GM18951 (cell line): ENCODE results near the gene SERINC5.

Source experiments
- POLR2A ChIP-seq: IDR thresholded peaks from 4 replicates; pipeline ENCODE4 v1.6.1; 2011; ENCODE audit warnings: mild to moderate bottlenecking; ENCODE audit not compliant: insufficient read length, insufficient read depth; ENCODE audit errors: extremely low read depth
- in situ Hi-C: fragments of 300-500 bp; cut with MboI; formaldehyde crosslinking; loops from one replicate; pipeline ENCODE4 v1.12.0; 2022; ENCODE audit warnings: low sequenced_read_pairs, mixed read lengths, inconsistent platforms; ENCODE audit not compliant: unreplicated experiment

Gene SERINC5

DNA sequence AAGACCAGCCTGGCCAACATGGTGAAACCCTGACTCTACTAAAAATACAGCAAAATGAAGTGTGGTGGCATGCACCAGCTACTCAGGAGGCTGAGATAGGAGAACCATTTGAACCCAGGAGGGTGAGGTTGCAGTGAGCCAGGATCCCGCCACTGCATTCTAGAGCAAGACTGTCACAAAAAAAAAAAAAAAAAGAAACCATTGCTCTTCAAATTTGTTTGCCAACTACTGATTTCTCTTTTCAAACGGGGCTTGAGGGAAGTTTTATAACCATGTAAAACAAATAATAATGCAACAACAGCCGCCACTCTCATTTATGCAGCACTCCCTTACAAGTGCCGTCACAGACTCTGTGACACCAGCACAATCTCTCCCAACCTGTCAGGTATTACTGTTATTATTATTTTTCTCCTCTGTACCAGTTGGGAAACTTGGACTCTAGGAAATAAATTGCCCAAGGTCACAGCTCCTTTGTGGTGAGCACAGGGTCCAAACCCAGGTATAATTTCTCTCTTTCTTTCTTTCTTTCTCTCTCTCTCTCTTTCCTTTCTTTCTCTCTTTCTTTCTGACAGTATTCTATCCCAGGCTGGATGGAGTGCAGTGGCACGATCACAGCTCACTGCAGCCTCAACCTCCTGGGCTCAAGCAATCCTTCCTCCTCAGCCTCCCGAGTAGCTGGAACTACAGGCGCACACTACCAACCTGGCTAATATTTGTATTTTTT lies 25.4 kb downstream of the SERINC5 start:
- no peak for TF ChIP-seq POLR2A
- in situ Hi-C loops: no loop called here

- no peak for TF ChIP-seq POLR2A
- in situ Hi-C loops: no loop called here
These were observed 26.0 kb downstream of the SERINC5 start for GRCh38 chr5:80229902-80230255.

GRCh38 chr5:80227979-80228596 lies 27.8 kb downstream of the SERINC5 start:
- TF ChIP-seq POLR2A: no peak
- in situ Hi-C loops: no loop called here

- TF ChIP-seq POLR2A: no peak
These were observed 29.9 kb downstream of the SERINC5 start for GRCh38 chr5:80225934-80226326.

GRCh38 chr5:80225189-80225933 lies 30.5 kb downstream of the SERINC5 start:
- TF ChIP-seq POLR2A: no peak
- in situ Hi-C loops: no loop called here

More at GRCh38 chr5:80225934-80226326, 29.9 kb downstream of the SERINC5 start:
- in situ Hi-C loops: no loop called here

DNA sequence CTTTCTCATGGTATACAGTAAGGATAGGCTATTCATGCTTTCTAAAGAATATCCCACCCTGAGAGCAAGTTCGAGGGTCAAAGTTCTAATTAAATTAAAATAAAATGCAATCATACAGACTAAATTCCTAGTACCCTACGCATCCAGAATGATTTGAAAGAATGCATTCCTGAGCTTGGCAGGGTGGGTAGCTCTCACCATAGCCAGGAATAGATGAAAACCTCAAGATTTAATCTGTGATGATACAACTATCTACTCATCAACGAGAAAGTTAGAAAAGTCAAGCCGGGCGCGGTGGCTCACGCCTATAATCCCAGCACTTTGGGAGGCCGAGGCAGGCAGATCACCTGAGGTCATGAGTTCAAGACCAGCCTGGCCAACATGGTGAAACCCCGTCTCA lies 32.3 kb downstream of the SERINC5 start:
- no peak for TF ChIP-seq POLR2A
- in situ Hi-C loops: no loop called here

GRCh38 chr5:80220245-80220897 lies 35.5 kb downstream of the SERINC5 start:
- no peak for TF ChIP-seq POLR2A
- in situ Hi-C loops: no loop called here

DNA sequence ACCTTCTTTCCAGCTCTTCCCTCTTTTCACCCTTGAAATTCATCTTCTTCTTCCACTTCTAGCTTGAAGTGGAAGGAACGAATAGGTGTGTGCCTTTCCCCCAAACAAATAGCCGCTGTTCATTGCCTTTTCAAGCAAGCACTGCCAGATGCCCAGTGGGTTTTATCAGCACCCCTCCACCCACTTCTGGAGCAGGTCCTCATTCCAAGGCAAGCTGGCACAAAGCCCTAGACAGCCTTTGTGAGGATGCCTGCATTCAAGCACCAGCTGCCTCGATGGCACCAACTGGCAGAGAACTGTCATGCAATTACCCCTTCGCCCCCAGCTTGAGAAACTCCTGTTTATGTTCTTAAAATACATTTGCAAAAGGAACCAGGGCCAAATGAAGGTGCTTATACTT lies 36.5 kb downstream of the SERINC5 start:
- TF ChIP-seq POLR2A: no peak
- in situ Hi-C loops: no loop called here

DNA sequence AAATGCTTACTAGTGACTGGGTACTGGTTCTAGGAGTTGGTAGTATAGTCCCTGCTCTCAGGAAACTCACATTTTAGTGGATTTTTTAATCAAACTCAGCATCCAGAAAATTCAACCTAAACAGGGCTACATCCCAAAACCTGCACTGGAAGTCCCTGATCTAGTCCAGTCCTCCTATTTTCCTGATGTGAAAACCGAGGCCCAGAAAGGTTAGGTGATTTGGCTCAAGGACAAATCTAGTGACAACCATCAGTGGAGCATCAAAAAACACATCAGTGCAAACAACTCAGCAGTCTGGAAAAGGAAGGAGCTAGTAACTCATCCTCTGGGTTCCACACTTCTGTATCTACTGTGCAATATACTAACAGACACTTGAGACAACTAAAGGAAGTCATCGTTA lies 38.2 kb downstream of the SERINC5 start:
- in situ Hi-C loops: no loop called here
- TF ChIP-seq POLR2A: no peak

DNA sequence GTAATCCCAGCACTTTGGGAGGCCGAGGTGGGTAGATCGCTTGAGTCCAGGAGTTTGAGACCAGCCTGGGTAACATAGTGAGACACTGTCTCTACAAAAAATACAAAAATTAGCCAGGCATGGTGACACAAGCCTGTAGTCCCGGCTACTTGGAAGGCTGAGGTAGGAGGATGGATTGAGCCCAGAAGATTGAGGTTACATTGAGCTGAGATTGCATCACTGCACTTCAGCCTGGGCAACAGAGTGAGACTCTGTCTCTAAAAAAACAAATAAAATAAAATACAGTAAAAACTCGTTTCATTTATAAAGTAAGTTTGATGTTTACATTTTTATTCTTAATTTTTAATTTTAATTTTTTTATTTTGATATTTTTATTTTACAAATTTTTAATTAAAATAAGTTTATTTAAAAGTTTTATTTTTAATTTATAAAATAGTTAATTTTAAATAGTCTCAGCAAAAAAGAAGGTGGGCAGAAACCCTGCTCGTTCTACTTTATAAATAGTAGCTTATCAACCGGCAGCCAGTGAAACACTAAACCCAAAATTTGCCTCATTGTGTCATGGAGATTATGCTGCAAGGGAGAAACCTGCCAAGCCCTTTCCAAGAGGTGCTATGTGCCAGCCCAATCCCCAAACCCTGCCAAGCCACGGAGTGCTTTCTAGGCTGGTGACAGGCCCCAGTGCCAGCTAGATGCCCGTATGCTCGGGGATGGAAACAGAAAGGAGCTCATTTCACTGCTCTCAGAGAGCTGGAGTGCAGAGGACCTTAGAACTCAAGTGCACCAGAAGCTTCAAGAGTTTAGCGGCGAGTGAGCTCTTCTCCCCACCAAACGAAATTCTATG lies 38.9 kb downstream of the SERINC5 start:
- in situ Hi-C loops: no loop called here
- no peak for TF ChIP-seq POLR2A

GRCh38 chr5:80216096-80216495 lies 39.8 kb downstream of the SERINC5 start:
- in situ Hi-C loops: no loop called here
- TF ChIP-seq POLR2A: no peak

DNA sequence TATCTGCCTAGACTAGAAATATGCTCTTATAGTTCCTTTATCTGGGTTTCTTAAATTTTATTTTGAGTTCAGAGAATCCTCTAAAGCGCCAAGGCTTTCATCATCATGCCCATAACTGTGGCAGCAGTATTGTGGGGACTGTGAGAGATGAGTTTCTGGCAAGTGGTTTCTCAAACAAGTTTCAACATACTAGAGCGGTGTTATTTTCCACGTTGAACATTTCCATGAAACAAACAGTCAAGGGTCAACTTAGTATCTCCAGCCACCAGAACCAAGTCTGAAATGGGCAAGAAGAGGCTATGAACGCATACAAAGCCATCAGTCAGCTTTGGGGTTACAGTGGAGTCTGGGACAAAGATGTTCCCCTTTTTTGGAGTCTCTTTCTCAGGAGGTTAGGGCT lies 40.3 kb downstream of the SERINC5 start:
- TF ChIP-seq POLR2A: no peak
- in situ Hi-C loops: no loop called here
